Astrocyte (in vitro differentiated cells and primary cell): Measurements from ENCODE around the gene DDB1. TPM values are rescaled to one million over a fixed set of nuclear protein-coding genes. Genes with fewer than 3 reads are reported as not detected.

ENCODE experiments used
- DNase-seq: peaks from one replicate; pipeline ENCODE4 v3.0.0-alpha.2; 2010; ENCODE audit warnings: low read depth
- FAIRE-seq: peaks from 2 replicates; lab custom pipeline; 2011; peaks lifted over from hg19 to GRCh38; lab: Jason Lieb, UNC
- H2AFZ ChIP-seq: 2 replicates; pipeline ENCODE4 v1.6.0; 2012; ENCODE audit warnings: low read depth, low read length, inconsistent platforms
- H3K27ac ChIP-seq: 2 replicates; pipeline ENCODE4 v1.5.1; 2011; ENCODE audit warnings: low read depth, low read length, inconsistent platforms
- H3K27me3 ChIP-seq: 2 replicates; pipeline ENCODE4 v1.6.0; 2011; ENCODE audit warnings: low read length, inconsistent platforms; ENCODE audit not compliant: insufficient read depth
- H3K36me3 ChIP-seq: 2 replicates; pipeline ENCODE4 v1.5.1; 2011; ENCODE audit warnings: low read length, inconsistent platforms; ENCODE audit not compliant: insufficient read depth
- H3K4me1 ChIP-seq: 2 replicates; pipeline ENCODE4 v1.5.1; 2011; ENCODE audit warnings: low read length, inconsistent platforms; ENCODE audit not compliant: insufficient read depth
- H3K4me2 ChIP-seq: 2 replicates; pipeline ENCODE4 v1.6.0; 2012; ENCODE audit warnings: low read length, inconsistent platforms
- H3K4me3 ChIP-seq: 2 replicates; pipeline ENCODE4 v1.5.1; 2011; ENCODE audit warnings: low read depth, mild to moderate bottlenecking, low read length, inconsistent platforms; ENCODE audit not compliant: insufficient read depth
- H3K79me2 ChIP-seq: 2 replicates; pipeline ENCODE4 v1.6.0; 2012; ENCODE audit warnings: mild to moderate bottlenecking, low read length, inconsistent platforms; ENCODE audit not compliant: insufficient read depth
- H3K9ac ChIP-seq: 2 replicates; pipeline ENCODE4 v1.6.0; 2012; ENCODE audit warnings: mild to moderate bottlenecking, low read length, inconsistent platforms
- H3K9me3 ChIP-seq: 2 replicates; pipeline ENCODE4 v1.5.1; 2012; ENCODE audit warnings: low read depth, mild to moderate bottlenecking, low read length, inconsistent platforms; ENCODE audit not compliant: insufficient read depth
- H4K20me1 ChIP-seq: 2 replicates; pipeline ENCODE4 v1.6.0; 2012; ENCODE audit warnings: low read length, inconsistent platforms; ENCODE audit not compliant: insufficient read depth
- H3K27ac Mint-ChIP-seq: one replicate; pipeline ENCODE4 v1.8.0; 2021; ENCODE audit warnings: mild to moderate bottlenecking, mixed read lengths; ENCODE audit not compliant: unreplicated experiment
- H3K27me3 Mint-ChIP-seq: one replicate; pipeline ENCODE4 v1.8.0; 2021; ENCODE audit warnings: low read depth, mixed read lengths; ENCODE audit not compliant: unreplicated experiment
- H3K36me3 Mint-ChIP-seq: one replicate; pipeline ENCODE4 v1.8.0; 2021; ENCODE audit warnings: low read depth, mixed read lengths; ENCODE audit not compliant: unreplicated experiment
- H3K4me1 Mint-ChIP-seq: one replicate; pipeline ENCODE4 v1.8.0; 2021; ENCODE audit warnings: low read depth, mixed read lengths; ENCODE audit not compliant: unreplicated experiment
- H3K4me3 Mint-ChIP-seq: one replicate; pipeline ENCODE4 v1.8.0; 2021; ENCODE audit warnings: mild to moderate bottlenecking, moderate library complexity, mixed read lengths; ENCODE audit not compliant: unreplicated experiment
- H3K9me3 Mint-ChIP-seq: one replicate; pipeline ENCODE4 v1.8.0; 2021; ENCODE audit warnings: mild to moderate bottlenecking, mixed read lengths; ENCODE audit not compliant: unreplicated experiment
- EZH2 ChIP-seq: IDR thresholded peaks from 2 replicates; pipeline ENCODE4 v1.6.1; 2012; ENCODE audit warnings: mild to moderate bottlenecking, low read length, inconsistent platforms; ENCODE audit not compliant: insufficient read depth
- total RNA-seq: library from RNA; stranded (reverse); gene quantifications from 2 replicates; pipeline ENCODE4 v1.2.1, GENCODE V29; 2021
- TF ChIP-seq, protein P1 (sequence below): IDR thresholded peaks from 2 replicates; pipeline ENCODE4 v1.5.1; 2011; ENCODE audit warnings: low read depth, mild to moderate bottlenecking, inconsistent platforms, low read length, moderate library complexity; ENCODE audit not compliant: insufficient read depth

Gene DDB1
- total RNA-seq, 1 donor from 2014 or later: 251 TPM

DNA sequence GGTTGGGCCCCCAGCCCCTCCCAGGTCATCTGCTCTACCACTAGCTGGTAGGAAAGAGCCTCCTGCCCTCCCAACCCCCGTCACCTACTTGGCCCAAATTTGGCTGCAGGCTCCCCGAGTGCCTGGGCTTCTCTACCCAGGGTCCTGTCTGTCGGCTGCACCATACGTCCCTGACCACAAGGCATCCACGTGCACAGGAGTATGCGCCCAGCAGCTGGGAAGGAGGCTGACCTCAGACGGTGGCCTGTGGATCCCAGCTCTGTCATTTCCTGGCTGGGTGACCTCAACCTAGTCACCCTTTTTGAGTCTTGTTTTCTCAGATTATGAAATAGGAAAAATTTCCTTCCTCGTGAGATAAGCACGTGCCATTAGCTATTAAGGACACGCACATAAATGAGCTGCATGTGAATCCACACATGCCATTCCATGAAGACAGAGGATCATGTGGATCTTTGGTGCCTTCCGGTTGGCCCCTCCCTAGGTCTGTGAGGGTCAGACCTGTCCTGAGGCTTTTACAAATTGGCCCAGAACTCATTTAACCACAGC, 15.1 kb upstream of the DDB1 start:
- DNase-seq (no peak), FAIRE-seq (no peak)
- Histone ChIP-seq H3K4me1 (no peaks in the 10 kb centered on the region), H3K9ac (no peak overlapping the region), H3K36me3 (peaks cover 10% of the 10 kb centered on the region), H3K4me3 (no peak overlapping the region), H2AFZ (no peak overlapping the region), H3K79me2 (no peaks in the 10 kb centered on the region), H3K9me3 (no peaks in the 10 kb centered on the region), H3K4me2 (no peak overlapping the region), H3K27me3 (no peaks in the 10 kb centered on the region), H3K27ac (no peak overlapping the region), H4K20me1 (no peaks in the 10 kb centered on the region)
- Mint-ChIP-seq H3K4me1 (peaks cover 7% of the 10 kb centered on the region), H3K36me3 (peaks cover 21% of the 10 kb centered on the region), H3K4me3 (peak overlapping the region; percentile 34), H3K27me3 (peaks cover 4% of the 10 kb centered on the region), H3K27ac (no peak overlapping the region), H3K9me3 (peaks cover 4% of the 10 kb centered on the region)
- no peak for TF ChIP-seq EZH2
- TF ChIP-seq, protein P1, sequence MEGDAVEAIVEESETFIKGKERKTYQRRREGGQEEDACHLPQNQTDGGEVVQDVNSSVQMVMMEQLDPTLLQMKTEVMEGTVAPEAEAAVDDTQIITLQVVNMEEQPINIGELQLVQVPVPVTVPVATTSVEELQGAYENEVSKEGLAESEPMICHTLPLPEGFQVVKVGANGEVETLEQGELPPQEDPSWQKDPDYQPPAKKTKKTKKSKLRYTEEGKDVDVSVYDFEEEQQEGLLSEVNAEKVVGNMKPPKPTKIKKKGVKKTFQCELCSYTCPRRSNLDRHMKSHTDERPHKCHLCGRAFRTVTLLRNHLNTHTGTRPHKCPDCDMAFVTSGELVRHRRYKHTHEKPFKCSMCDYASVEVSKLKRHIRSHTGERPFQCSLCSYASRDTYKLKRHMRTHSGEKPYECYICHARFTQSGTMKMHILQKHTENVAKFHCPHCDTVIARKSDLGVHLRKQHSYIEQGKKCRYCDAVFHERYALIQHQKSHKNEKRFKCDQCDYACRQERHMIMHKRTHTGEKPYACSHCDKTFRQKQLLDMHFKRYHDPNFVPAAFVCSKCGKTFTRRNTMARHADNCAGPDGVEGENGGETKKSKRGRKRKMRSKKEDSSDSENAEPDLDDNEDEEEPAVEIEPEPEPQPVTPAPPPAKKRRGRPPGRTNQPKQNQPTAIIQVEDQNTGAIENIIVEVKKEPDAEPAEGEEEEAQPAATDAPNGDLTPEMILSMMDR: no peak

DNA sequence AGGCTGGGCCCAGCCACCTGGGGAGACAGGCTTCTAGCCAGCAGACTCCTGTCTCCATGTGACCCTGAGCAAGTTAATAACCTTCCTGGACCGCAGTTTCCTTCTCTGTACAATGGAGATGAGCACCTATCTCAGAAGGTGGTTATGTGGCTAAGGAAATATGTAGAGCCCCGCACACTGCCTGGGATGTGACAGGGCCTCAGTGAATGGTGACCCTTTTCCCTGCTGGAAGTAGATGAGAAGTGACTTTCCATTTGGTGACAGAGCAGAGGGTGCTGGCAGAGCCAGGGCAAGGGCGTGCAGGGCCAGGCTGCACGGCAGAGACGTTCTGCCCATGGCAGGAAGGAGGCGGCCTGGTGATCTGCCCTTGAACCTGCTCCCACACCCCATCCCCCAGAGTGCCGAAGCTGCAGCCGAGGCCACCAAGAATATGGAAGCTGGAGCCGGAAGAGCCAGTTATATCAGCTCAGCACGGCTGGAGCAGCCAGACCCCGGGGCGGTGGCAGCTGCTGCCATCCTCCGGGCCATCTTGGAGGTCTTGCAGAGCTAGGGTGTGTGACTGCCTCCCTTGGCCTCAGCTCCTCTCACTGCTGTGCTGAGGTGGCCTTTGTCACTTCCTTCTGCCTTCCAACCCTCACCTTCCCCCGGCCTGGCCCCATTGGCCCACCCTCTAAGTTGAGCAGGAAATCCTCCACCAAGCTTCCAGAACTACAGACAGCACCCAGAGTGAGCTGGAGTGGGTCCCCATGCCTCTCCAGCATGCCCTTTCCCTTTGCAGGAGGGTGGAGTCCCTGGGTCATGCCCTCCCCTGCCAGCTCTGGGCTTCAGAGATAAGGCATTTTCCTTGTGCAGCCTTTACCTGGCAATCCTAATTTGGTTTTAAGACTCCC, 13.3 kb upstream of the DDB1 start:
- Histone ChIP-seq H3K9me3 (no peaks in the 10 kb centered on the region), H3K9ac (no peak overlapping the region), H3K4me3 (no peak overlapping the region), H3K79me2 (no peaks in the 10 kb centered on the region), H3K27me3 (no peaks in the 10 kb centered on the region), H3K4me1 (no peaks in the 10 kb centered on the region), H3K36me3 (peaks cover 3% of the 10 kb centered on the region), H3K4me2 (no peak overlapping the region), H2AFZ (no peak overlapping the region), H4K20me1 (no peaks in the 10 kb centered on the region), H3K27ac (no peak overlapping the region)
- Mint-ChIP-seq H3K9me3 (peaks cover 4% of the 10 kb centered on the region), H3K4me3 (no peak overlapping the region), H3K36me3 (peaks cover 19% of the 10 kb centered on the region), H3K27me3 (peaks cover 6% of the 10 kb centered on the region), H3K27ac (peak overlapping the region; percentile 41), H3K4me1 (peaks cover 7% of the 10 kb centered on the region)
- no peak for TF ChIP-seq EZH2
- TF ChIP-seq, protein P1: no peak
- DNase-seq (no peak), FAIRE-seq (no peak)
